Breast epithelium (tissue), 4 donors: ENCODE measurements around the gene NR4A1. TPM values are rescaled to one million over a fixed set of nuclear protein-coding genes. Genes with fewer than 3 reads are reported as not detected.
A peak's percentile ranks its signal among the peaks of the same experiment; 100 is the strongest.

Experiments
- DNase-seq, 2 donors: peaks; one replicate each; pipeline ENCODE4 v3.0.0-alpha.2; 2019; ENCODE audit warnings: low spot score in 2 of 2
- H3K27ac ChIP-seq, 2 donors: fragments of 200-600 bp; sonication (generic) in 1 of 2; one replicate each; pipeline ENCODE4 v1.5.1; 2016 to 2019; ENCODE audit warnings: mild to moderate bottlenecking in 1 of 2
- H3K27me3 ChIP-seq, 2 donors: fragments of 200-600 bp; sonication (generic) in 1 of 2; one replicate each; pipeline versions ENCODE4 v1.5.1 to v1.6.0; 2017 to 2019; ENCODE audit warnings: control low read depth in 1 of 2, mild to moderate bottlenecking in 1 of 2
- H3K36me3 ChIP-seq: fragments of 200-600 bp; one replicate; pipeline ENCODE4 v1.5.1; 2019
- H3K4me1 ChIP-seq, 2 donors: fragments of 200-600 bp; sonication (generic); one replicate each; pipeline ENCODE4 v1.5.1; 2016 to 2019; ENCODE audit warnings: control low read depth in 1 of 2
- H3K4me3 ChIP-seq, 3 donors: fragments of 200-600 bp; sonication (generic); 1 replicate in 2 of 3; 2 replicates in 1 of 3; pipeline ENCODE4 v1.5.1; 2016 to 2019; ENCODE audit warnings: mild to moderate bottlenecking in 3 of 3, moderate library complexity in 2 of 3
- H3K9me3 ChIP-seq, 2 donors: fragments of 200-600 bp; sonication (generic) in 1 of 2; one replicate each; pipeline ENCODE4 v1.5.1; 2016 to 2019; ENCODE audit warnings: control low read depth in 1 of 2
- CTCF ChIP-seq, 3 donors: fragments of 450-650 bp; IDR thresholded peaks; one replicate each; pipeline ENCODE4 v1.5.1; 2016 to 2017; ENCODE audit warnings: antibody characterized with exemption in 3 of 3, mild to moderate bottlenecking in 3 of 3, moderate library complexity in 3 of 3
- POLR2A ChIP-seq: fragments of 450-650 bp; IDR thresholded peaks from one replicate; pipeline ENCODE4 v1.6.1; 2016; ENCODE audit warnings: antibody characterized with exemption, mild to moderate bottlenecking, moderate library complexity
- POLR2AphosphoS5 ChIP-seq, 3 donors: sonication (generic); formaldehyde crosslinking; IDR thresholded peaks; one replicate each; pipeline ENCODE4 v1.6.1; 2017; ENCODE audit warnings: antibody characterized with exemption in 3 of 3
- intact Hi-C: fragments of 100-400 bp; cut with DNase I; formaldehyde crosslinking; loops from one replicate; pipeline ENCODE4 v1.15.1; 2023; ENCODE audit warnings: low total_unique reads
- total RNA-seq, 3 donors: library from RNA; depleted of rRNA; stranded (reverse); fragments of >200 nt; gene quantifications; one replicate each; pipeline ENCODE4 v1.1.0, GENCODE V29; 2016

NR4A1 gene
- total RNA-seq, 3 donors from 2014 or later, result 35.7 to 154 (median 66.2) TPM

DNA sequence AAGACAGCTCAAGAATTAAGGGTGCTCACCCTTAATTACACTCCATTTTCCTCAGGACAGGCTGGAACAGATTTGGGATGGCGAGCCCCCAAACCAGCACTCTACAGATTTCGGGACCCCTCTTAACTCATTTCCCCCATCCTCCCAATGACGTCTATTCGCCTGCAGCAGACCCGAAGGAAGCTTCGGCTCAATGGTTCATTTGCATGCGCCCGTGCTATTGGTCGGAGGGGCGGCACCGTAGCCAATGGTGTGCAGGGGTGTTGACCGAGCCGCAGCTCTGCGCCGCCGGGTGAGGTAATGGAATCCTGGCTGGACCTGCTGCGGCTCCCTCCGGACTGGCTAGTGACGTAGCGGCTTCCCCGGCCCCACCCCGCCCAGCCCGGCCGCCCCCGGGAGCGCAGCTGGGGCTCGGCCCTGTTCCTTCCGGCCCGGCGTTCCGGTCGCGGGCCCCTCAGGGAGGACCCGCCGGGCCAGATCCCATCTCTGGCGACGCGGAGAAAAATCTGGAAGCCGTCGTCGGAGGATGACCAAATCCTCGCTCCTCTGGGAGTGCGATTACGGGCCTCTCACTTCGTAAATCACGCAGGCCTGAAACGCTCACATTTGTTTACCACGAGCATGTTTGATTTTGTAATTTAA lies 18.3 kb upstream of the NR4A1 start:
- H3K36me3 ChIP-seq, result no peaks in the 10 kb centered on the region
- H3K9me3 ChIP-seq, result no peaks in the 10 kb centered on the region
- peak; percentile 97 to 98 for DNase-seq
- peak overlapping the region; percentile 96 for H3K27ac ChIP-seq
- intact Hi-C loops, result no loop called here
- peak overlapping the region; percentile 17 to 58 (median 46) for H3K4me3 ChIP-seq
- no peaks in the 10 kb centered on the region for H3K27me3 ChIP-seq
- H3K4me1 ChIP-seq, result peaks cover 10 to 11% of the 10 kb centered on the region in 2 donors
- peak; percentile 50 for TF ChIP-seq POLR2A
- TF ChIP-seq CTCF (IDR thresholded peaks at IDR 0.05), result peak in 1 of 3 donors; percentile 7
- peak; percentile 89 to 93 (median 90) for TF ChIP-seq POLR2AphosphoS5 (IDR thresholded peaks at IDR 0.05)

- TF ChIP-seq POLR2A (no peak), CTCF (IDR thresholded peaks at IDR 0.05) (peak in 1 of 3 donors; percentile 4)
- intact Hi-C loops, result no loop called here
- Histone ChIP-seq H3K9me3 (no peaks in the 10 kb centered on the region), H3K4me1 (peaks cover 10 to 11% of the 10 kb centered on the region in 2 donors), H3K4me3 (peak overlapping the region; percentile 17 to 58 (median 46)), H3K27me3 (no peaks in the 10 kb centered on the region), H3K27ac (peak overlapping the region; percentile 96), H3K36me3 (no peaks in the 10 kb centered on the region)
- DNase-seq, result no peak
Measured at GRCh38 chr12:52033446-52034140, 17.6 kb upstream of the NR4A1 start.

DNA sequence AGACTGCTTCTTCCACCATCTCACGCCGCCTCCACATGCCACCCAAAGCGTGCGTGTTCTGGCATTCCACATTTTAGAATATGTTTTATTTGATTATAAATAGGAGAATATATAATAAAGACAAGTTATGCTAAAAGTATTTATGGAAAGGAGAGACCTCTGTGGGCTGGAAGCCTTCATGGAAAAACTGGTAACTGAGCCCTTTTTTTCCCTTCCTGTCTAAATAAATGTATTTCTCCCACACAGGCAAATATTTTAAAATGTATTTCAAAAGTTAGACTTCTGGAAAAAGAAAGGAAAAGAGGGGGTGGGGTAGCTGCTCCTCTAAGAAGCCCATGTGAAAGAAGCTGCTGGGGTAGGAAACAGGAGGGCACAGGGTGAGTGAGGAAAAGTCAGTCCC lies 16.1 kb upstream of the NR4A1 start:
- intact Hi-C loops, result no loop called here
- peaks cover 10 to 11% of the 10 kb centered on the region in 2 donors for H3K4me1 ChIP-seq
- no peaks in the 10 kb centered on the region for H3K9me3 ChIP-seq
- no peaks in the 10 kb centered on the region for H3K36me3 ChIP-seq
- H3K27ac ChIP-seq, result peak overlapping the region; percentile 0 to 96
- TF ChIP-seq POLR2A (no peak), POLR2AphosphoS5 (IDR thresholded peaks at IDR 0.05) (no peak), CTCF (IDR thresholded peaks at IDR 0.05) (no peak)
- no peaks in the 10 kb centered on the region for H3K27me3 ChIP-seq
- no peak for DNase-seq
- H3K4me3 ChIP-seq, result no peak overlapping the region

GRCh38 chr12:52035926-52036325 lies 15.3 kb upstream of the NR4A1 start:
- Histone ChIP-seq H3K36me3 (no peaks in the 10 kb centered on the region), H3K9me3 (no peaks in the 10 kb centered on the region), H3K4me3 (no peak overlapping the region), H3K27me3 (no peaks in the 10 kb centered on the region), H3K27ac (peak overlapping the region; percentile 90 to 93), H3K4me1 (peaks cover 10 to 11% of the 10 kb centered on the region in 2 donors)
- DNase-seq, result no peak
- TF ChIP-seq POLR2A (no peak), POLR2AphosphoS5 (IDR thresholded peaks at IDR 0.05) (no peak), CTCF (IDR thresholded peaks at IDR 0.05) (no peak)
- intact Hi-C loops, result no loop called here

DNA sequence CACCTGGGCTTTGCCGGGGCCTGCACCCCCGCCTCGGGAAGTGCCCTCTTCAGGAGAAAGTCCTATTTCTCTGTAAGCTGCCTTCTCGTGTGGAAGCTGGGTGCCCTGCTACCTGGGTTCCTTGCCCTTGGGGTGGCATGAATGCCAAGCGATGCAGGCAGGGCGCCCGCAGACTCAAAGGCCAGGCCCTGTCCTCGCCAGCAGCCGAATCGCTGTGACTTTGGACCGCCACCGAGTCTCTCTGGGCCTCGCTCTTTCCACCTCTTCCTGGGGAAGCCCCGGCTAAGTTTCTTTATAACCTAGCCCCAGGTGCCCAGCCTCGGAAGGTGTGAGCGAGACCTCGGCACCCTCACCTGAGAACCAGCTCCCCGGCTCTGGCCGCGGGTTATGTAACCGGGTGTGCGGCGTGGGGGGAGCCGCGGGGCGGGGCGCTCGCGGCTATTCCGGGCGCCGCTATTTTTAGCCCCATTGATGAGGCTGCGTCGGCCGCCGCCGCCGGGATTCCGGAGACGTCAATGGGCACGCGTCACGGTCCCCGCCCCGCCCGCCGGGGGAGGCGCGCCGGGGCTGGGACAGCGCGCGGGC lies 14.6 kb upstream of the NR4A1 start:
- no peaks in the 10 kb centered on the region for H3K36me3 ChIP-seq
- H3K9me3 ChIP-seq, result no peaks in the 10 kb centered on the region
- peak overlapping the region; percentile 25 to 90 (median 66) for H3K4me3 ChIP-seq
- peaks cover 10 to 16% of the 10 kb centered on the region in 2 donors for H3K4me1 ChIP-seq
- peak; percentile 79 to 82 for DNase-seq
- intact Hi-C loops, result no loop called here
- H3K27ac ChIP-seq, result peak overlapping the region; percentile 90 to 93
- TF ChIP-seq POLR2A, result no peak
- no peak for TF ChIP-seq CTCF (IDR thresholded peaks at IDR 0.05)
- TF ChIP-seq POLR2AphosphoS5 (IDR thresholded peaks at IDR 0.05), result peak; percentile 46 to 86 (median 79)
- no peaks in the 10 kb centered on the region for H3K27me3 ChIP-seq
